HCT116 (cell line): ENCODE measurements around the gene IKZF3.

Source experiments
- CTCF ChIP-seq, 3 experiments: fragments of 200-600 bp in 1 of 3; sonication (generic) in 1 of 3; IDR thresholded peaks in 2 of 3; conservative IDR thresholded peaks in 1 of 3; 2 replicates each; pipeline ENCODE4 v1.5.1; 2012 to 2017; ENCODE audit warnings: low read depth in 2 of 3, low read length in 2 of 3, antibody characterized with exemption in 1 of 3, borderline replicate concordance in 1 of 3, control low read depth in 1 of 3, mild to moderate bottlenecking in 1 of 3, mixed read lengths in 1 of 3, mixed run types in 1 of 3, moderate library complexity in 1 of 3; ENCODE audit not compliant: insufficient read depth in 1 of 3
- RAD21 ChIP-seq: IDR thresholded peaks from 2 replicates; pipeline ENCODE4 v1.6.1; 2012; ENCODE audit warnings: low read depth, mild to moderate bottlenecking
- REST ChIP-seq: IDR thresholded peaks from 2 replicates; pipeline ENCODE4 v1.6.1; 2012; ENCODE audit warnings: low read depth
- SIN3A ChIP-seq: IDR thresholded peaks from 2 replicates; pipeline ENCODE4 v1.6.1; 2012; ENCODE audit warnings: low read depth
- ZNF274 ChIP-seq: fragments of 200-500 bp; sonication (Bioruptor generic); IDR thresholded peaks from 2 replicates; pipeline ENCODE4 v1.6.1; 2014; ENCODE audit warnings: mild to moderate bottlenecking, low read depth, low read length, inconsistent platforms
- TF ChIP-seq, protein P1 (sequence below): IDR thresholded peaks from 2 replicates; pipeline ENCODE4 v1.6.1; 2011; ENCODE audit warnings: mild to moderate bottlenecking, low read length, moderate library complexity; ENCODE audit not compliant: insufficient replicate concordance; ENCODE audit errors: extremely low read depth

- TF ChIP-seq CTCF (IDR thresholded peaks at IDR 0.05 in 2 of 3, conservative IDR thresholded peaks at IDR 0.05 in 1 of 3; ENCODE audit: borderline replicate concordance in 1 of 3, insufficient read depth in 1 of 3, low read depth in 2 of 3, low read length in 2 of 3) (no peak), REST (no peak), ZNF274 (no peak), RAD21 (no peak), SIN3A (no peak)
- TF ChIP-seq, protein P1, sequence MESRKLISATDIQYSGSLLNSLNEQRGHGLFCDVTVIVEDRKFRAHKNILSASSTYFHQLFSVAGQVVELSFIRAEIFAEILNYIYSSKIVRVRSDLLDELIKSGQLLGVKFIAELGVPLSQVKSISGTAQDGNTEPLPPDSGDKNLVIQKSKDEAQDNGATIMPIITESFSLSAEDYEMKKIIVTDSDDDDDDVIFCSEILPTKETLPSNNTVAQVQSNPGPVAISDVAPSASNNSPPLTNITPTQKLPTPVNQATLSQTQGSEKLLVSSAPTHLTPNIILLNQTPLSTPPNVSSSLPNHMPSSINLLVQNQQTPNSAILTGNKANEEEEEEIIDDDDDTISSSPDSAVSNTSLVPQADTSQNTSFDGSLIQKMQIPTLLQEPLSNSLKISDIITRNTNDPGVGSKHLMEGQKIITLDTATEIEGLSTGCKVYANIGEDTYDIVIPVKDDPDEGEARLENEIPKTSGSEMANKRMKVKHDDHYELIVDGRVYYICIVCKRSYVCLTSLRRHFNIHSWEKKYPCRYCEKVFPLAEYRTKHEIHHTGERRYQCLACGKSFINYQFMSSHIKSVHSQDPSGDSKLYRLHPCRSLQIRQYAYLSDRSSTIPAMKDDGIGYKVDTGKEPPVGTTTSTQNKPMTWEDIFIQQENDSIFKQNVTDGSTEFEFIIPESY: no peak
These were observed 2.1 kb upstream of the IKZF3 start for GRCh38 chr17:39866013-39866730.
